ENCODE measurements around the gene WSB1. TPM values are rescaled to one million over a fixed set of nuclear protein-coding genes. Genes with fewer than 3 reads are reported as not detected.

Gene WSB1
- total RNA-seq, 2 experiments from 2014 or later = 84.6 to 87.8 TPM

GRCh38 chr17:27346228-27346899, 52.5 kb downstream of the WSB1 start:
- ChIA-PET POLR2A (interaction anchor here (0.6 kb wide), 1 partner anchor 52 kb away, joined by 5 read pairs; no protein-coding TSS in a partner anchor), CTCF (interaction anchor here (0.8 to 1.7 kb wide), 3 partner anchors 14 to 258 kb away, joined by 3 to 6 read pairs (median 4); no protein-coding TSS in a partner anchor)

- POLR2A ChIA-PET = no interaction called here
- CTCF ChIA-PET = interaction anchor here (0.7 to 2.1 kb wide), 3 partner anchors 15 to 112 kb away, joined by 3 to 6 read pairs (median 3); no protein-coding TSS in a partner anchor
Observed at GRCh38 chr17:27348196-27348595, 54.3 kb downstream of the WSB1 start.

- ChIA-PET CTCF (interaction anchor here (0.7 to 2.1 kb wide), 5 partner anchors 56 to 302 kb away, joined by 3 to 6 read pairs (median 4); partner anchors contain the start of gene WSB1), POLR2A (no interaction called here)
Observed at GRCh38 chr17:27349540-27350021, 55.7 kb downstream of the WSB1 start.

- POLR2A ChIA-PET = no interaction called here
- CTCF ChIA-PET = interaction anchor here (1.6 to 12.6 kb wide), 2 partner anchors 113 to 249 kb away, joined by 4 to 95 read pairs; no protein-coding TSS in a partner anchor
Observed at GRCh38 chr17:27351759-27352158, 57.8 kb downstream of the WSB1 start.

- CTCF ChIA-PET = interaction anchor here (0.8 to 12.6 kb wide), 3 partner anchors 29 to 249 kb away, joined by 4 to 95 read pairs (median 4); no protein-coding TSS in a partner anchor
- POLR2A ChIA-PET = no interaction called here
Observed at GRCh38 chr17:27352448-27353032, 58.6 kb downstream of the WSB1 start.

- ChIA-PET CTCF (interaction anchor here (0.8 to 12.6 kb wide), 4 partner anchors 29 to 248 kb away, joined by 4 to 95 read pairs (median 5); no protein-coding TSS in a partner anchor), POLR2A (no interaction called here)
Observed at GRCh38 chr17:27353033-27353460, 59.1 kb downstream of the WSB1 start.

- CTCF ChIA-PET = interaction anchor here (1.0 to 12.6 kb wide), 12 partner anchors 13 to 301 kb away, joined by 3 to 95 read pairs (median 5); no protein-coding TSS in a partner anchor
- POLR2A ChIA-PET = interaction anchor here (1.0 kb wide), 1 partner anchor 104 kb away, joined by 3 read pairs; no protein-coding TSS in a partner anchor
Observed at GRCh38 chr17:27353461-27354050, 59.6 kb downstream of the WSB1 start.

GRCh38 chr17:27354051-27354490, 60.2 kb downstream of the WSB1 start:
- ChIA-PET POLR2A (interaction anchor here (1.0 kb wide), 1 partner anchor 103 kb away, joined by 3 read pairs; no protein-coding TSS in a partner anchor), CTCF (interaction anchor here (0.9 to 12.6 kb wide), 16 partner anchors 12 to 301 kb away, joined by 3 to 95 read pairs (median 5); no protein-coding TSS in a partner anchor)

GRCh38 chr17:27354491-27355081, 60.7 kb downstream of the WSB1 start:
- POLR2A ChIA-PET = interaction anchor here (1.0 kb wide), 1 partner anchor 103 kb away, joined by 3 read pairs; no protein-coding TSS in a partner anchor
- CTCF ChIA-PET = interaction anchor here (0.9 to 12.6 kb wide), 16 partner anchors 12 to 300 kb away, joined by 3 to 95 read pairs (median 5); no protein-coding TSS in a partner anchor

GRCh38 chr17:27355419-27355818, 61.5 kb downstream of the WSB1 start:
- CTCF ChIA-PET = interaction anchor here (1.2 to 12.6 kb wide), 5 partner anchors 25 to 299 kb away, joined by 5 to 95 read pairs (median 5); no protein-coding TSS in a partner anchor
- POLR2A ChIA-PET = no interaction called here

- ChIA-PET CTCF (interaction anchor here (12.6 kb wide), 1 partner anchor 245 kb away, joined by 95 read pairs; no protein-coding TSS in a partner anchor), POLR2A (no interaction called here)
Observed at GRCh38 chr17:27356091-27356705, 62.3 kb downstream of the WSB1 start.

GRCh38 chr17:27357236-27357635, 63.3 kb downstream of the WSB1 start:
- ChIA-PET CTCF (interaction anchor here (12.6 kb wide), 1 partner anchor 244 kb away, joined by 95 read pairs; no protein-coding TSS in a partner anchor), POLR2A (no interaction called here)

GRCh38 chr17:27360507-27360906, 66.6 kb downstream of the WSB1 start:
- CTCF ChIA-PET = interaction anchor here (12.6 kb wide), 1 partner anchor 241 kb away, joined by 95 read pairs; no protein-coding TSS in a partner anchor

GRCh38 chr17:27361695-27362094, 67.8 kb downstream of the WSB1 start:
- CTCF ChIA-PET = interaction anchor here (12.6 kb wide), 1 partner anchor 240 kb away, joined by 95 read pairs; no protein-coding TSS in a partner anchor
- POLR2A ChIA-PET = no interaction called here

More at GRCh38 chr17:27360507-27360906, 66.6 kb downstream of the WSB1 start:
- POLR2A ChIA-PET = no interaction called here

- ChIA-PET CTCF (interaction anchor here (12.6 kb wide), 1 partner anchor 239 kb away, joined by 95 read pairs; no protein-coding TSS in a partner anchor), POLR2A (no interaction called here)
Observed at GRCh38 chr17:27362503-27362902, 68.6 kb downstream of the WSB1 start.

- CTCF ChIA-PET = interaction anchor here (12.6 kb wide), 1 partner anchor 238 kb away, joined by 95 read pairs; no protein-coding TSS in a partner anchor
- POLR2A ChIA-PET = no interaction called here
Observed at GRCh38 chr17:27362909-27363308, 69.0 kb downstream of the WSB1 start.

GRCh38 chr17:27363326-27363725, 69.4 kb downstream of the WSB1 start:
- ChIA-PET POLR2A (no interaction called here), CTCF (interaction anchor here (12.6 kb wide), 1 partner anchor 238 kb away, joined by 95 read pairs; no protein-coding TSS in a partner anchor)
